Activated CD8-positive, alpha-beta memory T cell treated with anti-CD3 and anti-CD28 coated beads, Interleukin-2, amount 50 U/mL, for 24 hours (primary cell): Measurements from ENCODE around the gene RADIL.
"Not testable (repeated sequence)": the region's sequence is repeated elsewhere in the genome, so short reads cannot be mapped to it uniquely, and the experiment has no call there.

Experiments
- DNase-seq: peaks from one replicate; pipeline ENCODE4 v3.0.0-alpha.2; 2020; ENCODE audit errors: extremely low read depth

Gene RADIL

DNA sequence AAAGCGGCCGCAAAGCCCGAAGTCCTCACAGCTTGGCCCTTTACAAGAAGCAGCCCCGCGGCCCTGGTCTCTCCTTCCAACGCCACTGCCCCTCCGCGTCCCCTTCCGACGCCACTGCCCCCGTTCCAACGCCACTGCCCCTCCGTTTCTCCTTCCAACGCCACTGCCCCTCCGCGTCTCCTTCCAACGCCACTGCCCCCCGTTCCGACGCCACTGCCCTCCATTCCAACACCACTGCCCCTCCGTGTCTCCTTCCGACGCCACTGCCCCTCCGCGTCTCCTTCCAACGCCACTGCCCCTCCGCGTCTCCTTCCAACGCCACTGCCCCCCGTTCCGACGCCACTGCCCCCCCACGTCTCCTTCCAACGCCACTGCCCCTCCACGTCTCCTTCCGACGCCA lies 75.0 kb downstream of the RADIL start:
- DNase-seq, result no peak

DNA sequence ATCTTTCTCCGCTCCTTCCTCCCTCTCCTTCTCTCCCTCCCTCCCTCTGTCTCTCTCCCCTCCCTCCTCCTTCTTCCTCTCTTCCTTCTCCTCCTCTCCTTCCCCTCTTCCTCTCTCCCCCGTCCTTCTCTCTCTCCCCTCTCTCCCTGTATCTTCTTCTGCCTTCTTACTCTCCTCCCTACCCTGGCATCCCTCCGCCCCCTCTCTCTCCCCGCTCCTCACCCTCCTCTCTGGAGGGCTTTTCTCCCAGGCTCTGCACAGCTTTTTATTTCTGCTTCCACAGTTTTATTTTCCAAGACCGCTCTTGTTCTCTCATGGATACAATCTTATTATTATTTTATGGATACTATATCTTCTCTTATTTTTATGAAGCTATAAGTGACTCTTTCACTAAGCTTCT lies 75.5 kb downstream of the RADIL start:
- DNase-seq, result no peak

DNA sequence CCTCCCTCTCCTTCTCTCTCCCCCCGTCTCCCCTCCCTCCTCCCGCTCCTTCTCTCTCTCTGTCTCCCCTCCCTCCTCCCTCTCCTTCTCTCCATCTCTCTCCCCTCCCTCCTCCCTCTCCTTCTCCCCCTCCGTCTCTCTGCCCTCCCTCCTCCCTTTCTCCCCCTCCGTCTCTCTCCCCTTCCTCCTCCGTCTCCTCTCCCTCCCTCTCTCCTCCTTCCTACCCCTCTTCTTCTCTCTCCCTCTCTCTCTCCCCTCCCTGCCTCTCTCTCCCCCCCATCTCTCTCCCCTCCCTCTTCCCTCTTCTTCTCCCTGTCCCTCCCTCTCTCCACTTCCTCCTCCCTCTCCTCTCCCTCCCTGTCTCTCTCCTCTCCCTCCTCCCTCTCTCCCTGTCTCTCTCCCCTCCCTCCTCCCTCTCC lies 75.9 kb downstream of the RADIL start:
- no peak for DNase-seq

DNA sequence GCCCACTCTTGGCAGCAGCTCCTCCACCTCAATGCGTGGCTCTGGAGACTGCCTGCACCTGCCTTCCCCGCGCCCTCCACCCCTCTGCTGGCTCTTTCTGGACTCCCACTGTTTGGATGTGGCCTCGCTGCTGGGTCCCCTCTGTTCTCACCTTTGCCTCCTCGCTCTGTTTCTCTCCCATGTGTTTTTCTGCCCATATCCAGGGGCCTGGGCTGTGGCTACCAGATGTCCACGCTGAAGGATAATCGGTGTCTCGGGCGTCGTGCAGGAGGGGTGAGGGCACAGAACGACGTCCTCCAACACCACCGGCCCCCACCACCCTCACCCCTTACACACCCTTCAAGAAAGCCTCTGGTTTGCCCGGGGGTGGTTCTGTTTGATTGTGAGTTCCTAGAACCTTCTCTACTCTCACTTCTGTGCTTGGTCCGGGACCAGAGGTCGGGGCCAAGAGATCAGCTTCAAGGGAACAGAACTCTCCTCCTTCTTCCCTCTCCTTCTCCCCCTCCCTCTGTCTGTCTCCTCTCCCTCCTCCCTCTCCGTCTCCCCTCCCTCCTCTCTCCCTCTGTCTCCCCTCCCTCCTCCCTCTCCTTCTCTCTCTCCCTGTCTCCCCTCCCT lies 76.4 kb downstream of the RADIL start:
- DNase-seq, result no peak

DNA sequence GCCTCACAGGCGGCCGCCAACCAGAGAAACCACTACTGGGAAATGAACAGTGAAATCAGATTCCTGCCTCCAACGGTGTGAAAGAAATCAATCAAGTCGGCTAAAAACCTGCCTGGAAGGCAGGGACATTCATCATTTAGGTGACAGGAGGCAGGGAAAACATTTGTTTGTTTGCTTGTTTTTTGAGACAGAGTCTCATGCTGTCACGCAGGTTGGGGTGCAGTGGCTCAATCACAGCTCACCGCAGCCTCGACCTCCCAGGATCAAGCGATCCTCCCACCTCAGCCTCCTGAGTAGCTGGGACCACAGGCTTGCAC lies 77.6 kb downstream of the RADIL start:
- DNase-seq, result no peak

DNA sequence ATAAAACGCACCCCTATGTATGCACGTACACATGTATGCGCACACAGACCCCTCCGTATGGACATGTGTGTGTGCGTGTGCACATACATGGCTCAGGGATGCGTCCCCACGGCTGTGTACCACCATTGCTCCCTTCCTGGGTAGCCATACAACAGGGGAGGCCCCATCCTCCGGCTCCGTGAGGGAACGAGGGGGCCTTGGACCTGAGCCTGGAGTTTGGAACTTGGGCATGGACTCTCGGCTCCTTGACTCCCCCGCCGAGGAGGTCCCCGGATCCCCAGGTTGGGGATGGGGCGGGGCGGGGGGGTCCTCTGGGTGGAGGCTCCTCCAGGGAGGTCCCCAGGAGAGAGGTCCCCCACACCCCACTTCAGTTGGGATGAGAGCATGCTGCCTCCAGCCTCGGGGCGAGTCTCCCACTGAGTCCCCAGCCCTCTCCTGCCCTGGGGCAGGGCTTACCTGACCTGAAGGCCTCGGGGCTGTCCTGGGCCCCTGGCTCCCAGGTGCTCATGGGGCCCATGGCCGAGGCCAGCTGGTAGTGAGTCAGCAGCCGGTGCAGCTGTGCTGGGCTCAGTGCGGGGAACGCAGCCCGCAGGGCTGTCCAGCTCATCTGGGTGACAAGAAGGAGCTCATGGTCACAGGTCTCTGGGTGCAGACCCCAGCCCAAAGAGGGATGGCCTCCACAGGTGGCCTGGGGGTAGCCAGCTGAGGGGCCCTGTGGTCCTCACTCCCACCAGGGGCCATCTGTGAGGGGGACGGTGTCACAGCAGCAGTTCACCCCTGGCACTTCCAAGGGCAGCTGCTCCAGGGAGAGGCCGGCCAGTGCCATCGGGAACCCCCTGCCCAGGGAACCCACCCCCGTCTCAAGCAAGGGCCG lies 78.2 kb downstream of the RADIL start:
- no peak for DNase-seq

DNA sequence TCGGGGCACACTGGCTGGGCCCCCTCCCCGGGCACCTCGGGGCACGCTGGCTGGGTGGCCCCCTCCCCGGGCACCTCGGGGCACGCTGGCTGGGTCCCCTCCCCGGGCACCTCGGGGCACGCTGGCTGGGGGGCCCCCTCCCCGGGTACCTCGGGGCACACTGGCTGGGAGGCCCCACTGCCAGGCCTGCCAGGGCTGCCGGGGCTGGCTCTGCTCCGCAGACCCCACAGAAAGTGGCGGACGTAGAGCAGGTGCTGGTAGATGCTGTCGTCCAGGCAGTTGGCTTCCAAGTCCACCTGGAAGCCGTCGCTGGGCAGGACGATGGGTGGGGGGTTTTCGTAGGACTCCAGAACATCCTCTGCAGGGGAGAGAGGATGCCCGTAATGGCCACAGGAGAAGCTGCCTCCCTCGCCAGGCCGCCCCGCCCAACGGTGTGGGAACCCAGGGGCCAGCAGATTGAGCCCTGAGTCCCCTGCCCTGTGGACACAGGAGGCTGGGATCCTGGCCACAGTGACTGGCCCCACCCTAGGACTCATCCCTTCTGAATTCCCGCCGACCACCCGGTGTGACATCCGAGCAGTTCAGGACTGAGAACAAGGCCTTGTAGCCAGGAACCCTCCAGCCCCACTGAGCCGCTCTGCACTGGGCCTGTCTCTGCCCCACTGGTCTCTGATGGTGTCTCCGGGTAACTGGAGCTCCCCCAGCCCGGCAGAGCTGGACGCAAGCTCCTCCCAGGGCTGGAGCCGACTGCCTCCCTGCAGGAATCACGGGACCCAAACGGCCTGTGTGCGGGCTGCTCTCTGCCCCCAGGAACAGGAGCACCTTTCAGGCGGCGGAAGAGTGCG lies 79.9 kb downstream of the RADIL start:
- no peak for DNase-seq

DNA sequence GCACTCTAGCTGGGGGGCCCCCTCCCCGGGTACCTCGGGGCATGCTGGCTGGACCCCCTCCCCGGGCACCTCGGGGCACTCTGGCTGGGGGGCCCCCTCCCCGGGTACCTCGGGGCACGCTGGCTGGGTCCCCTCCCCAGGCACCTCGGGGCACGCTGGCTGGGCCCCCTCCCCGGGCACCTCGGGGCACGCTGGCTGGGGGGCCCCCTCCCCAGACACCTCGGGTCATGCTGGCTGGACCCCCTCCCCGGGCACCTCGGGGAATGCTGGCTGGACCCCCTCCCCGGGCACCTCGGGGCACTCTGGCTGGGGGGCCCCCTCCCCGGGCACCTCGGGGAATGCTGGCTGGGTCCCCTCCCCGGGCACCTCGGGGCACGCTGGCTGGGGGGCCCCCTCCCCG lies 80.9 kb downstream of the RADIL start:
- not testable (repeated sequence) for DNase-seq

DNA sequence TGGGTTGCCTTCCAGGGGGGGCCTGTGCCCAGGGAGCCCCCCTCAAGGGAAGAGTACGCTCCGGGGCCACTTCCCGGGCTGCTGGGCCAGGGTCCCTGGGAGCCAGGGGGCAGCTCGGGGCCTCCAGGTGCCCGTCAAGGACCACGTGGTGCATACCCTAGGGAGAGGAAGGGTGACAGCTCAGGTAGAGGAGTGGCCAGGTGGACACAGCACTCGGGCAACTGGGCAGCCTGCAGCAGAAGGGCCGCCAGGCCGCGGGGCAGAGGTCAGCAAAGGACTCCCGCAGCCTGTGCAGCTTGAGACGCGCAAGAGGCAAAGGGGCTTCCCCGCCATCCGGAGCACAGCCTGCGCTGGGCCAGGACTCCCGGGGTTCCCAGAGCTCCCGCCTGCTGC lies 81.7 kb downstream of the RADIL start:
- DNase-seq, result no peak

DNA sequence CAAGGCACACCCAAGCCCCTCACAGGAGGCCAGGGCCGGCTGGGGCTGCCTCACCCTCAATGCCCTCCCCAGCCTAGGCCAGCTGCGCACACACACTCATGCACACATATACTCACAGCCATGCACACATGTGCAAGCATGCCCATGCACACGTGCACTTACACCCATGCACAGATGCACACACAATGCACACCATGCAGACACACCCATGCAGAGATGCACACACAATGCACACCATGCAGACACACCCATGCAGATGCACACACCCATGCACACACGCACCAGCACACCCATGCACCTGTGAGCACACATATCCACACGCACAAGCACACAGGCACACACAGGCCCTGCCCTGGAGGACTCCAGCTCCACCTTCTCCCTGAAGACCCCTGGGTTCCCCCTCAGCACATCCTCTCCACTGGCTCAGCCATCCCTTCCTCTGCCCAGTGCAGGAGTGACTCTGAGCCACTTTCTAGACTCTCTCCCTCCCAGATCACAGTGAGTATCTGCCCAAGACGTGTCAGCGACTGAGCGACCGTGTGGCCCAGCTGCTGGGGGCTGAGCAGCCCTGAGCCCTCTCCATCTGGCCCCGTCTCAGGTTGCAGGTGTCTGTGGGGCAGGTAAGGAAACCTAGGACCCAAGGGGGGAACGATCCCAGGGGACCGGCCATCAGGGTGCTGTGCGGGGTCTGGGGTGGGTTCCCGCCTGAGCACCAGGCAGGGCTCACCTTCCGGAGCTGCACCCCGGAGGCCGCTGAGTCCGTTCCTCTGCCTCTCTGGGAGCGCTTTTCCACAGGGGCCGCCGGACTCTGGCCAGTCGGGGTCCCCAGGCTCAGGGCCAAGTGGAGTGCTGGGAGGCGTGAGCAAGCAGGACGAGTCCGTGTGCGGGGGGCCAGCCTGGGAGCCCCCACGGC lies 82.3 kb downstream of the RADIL start:
- DNase-seq, result no peak

DNA sequence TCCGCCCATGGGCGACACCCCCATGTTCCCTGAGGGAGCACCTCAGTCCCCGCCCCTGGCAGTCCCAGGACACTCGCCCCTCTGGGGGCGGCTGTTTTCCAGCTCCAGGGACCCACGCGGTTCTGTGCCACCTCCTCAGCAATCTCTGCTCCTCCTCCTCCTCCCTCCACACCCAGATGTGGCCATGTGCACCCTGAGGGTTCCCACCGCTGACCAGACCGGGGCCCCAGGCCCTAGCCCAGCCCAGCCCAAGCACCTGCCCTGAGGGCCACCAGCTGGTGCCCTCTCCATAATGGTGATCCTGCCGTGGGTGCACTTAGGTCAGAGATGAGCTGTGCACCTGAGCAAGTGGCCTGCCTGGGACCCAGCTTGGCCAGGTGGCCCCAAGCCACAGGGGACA lies 83.0 kb downstream of the RADIL start:
- DNase-seq, result no peak

DNA sequence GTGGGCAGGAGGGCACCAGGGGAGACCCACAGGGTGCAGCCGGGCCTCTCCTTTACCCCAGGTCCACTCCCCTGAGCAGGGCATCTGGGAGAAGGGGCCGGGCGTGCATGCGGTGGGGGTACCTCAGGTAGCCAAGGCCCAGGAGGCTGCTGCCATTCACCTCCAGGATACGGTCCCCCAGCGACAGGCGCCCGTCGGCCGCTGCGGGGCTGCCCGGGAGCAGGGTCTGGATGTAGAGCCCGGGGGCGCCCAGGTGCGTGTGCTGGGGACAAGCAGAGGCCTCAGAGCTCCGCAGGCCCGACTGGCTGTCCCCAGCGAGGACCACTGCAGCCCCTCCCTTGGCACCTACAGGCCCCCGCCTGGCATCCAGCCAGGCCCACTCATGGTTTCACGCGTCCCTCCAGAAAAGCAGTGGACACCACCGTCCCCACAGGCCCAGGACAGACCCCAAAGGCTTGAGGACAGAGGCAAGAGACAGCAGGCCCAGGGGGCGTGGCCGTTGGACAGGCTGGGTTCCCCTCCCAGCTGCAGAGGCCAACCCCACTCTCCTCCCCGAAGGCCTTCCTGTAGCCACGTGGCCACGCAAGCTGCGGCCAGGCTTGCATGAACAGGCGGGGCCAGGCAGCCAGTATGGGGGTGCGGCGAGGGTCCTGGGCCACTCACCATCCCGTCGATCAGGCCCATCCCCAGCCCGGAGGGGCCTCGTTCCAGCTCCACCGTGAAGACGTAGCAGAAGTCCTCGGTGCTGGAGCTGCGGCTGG lies 83.8 kb downstream of the RADIL start:
- no peak for DNase-seq

DNA sequence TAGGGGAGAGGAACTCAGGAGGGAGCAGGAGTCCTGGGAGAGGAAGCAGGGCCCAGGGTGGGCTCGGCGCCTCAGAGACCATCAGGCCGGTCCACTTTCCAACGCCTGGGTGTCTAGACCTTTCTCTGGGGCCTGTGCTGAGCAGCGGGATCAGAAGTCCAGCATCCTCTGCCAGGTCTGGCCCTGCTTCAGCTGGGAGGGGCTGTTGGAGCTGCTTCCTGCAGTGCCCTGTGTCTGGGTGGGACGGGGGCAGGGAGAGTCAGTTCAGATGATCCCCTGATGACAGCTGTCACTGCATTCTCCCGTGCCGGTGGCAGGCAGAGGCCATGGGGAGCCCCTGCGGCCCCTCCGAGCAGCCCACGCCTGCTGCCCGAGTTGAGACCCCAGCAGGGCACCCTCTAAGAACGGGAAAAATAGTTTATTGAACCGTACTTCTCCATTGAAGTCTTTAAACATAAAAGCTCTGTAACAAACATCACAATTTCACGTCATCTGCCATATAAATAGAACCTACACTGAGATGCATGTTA lies 84.7 kb downstream of the RADIL start:
- DNase-seq, result no peak

DNA sequence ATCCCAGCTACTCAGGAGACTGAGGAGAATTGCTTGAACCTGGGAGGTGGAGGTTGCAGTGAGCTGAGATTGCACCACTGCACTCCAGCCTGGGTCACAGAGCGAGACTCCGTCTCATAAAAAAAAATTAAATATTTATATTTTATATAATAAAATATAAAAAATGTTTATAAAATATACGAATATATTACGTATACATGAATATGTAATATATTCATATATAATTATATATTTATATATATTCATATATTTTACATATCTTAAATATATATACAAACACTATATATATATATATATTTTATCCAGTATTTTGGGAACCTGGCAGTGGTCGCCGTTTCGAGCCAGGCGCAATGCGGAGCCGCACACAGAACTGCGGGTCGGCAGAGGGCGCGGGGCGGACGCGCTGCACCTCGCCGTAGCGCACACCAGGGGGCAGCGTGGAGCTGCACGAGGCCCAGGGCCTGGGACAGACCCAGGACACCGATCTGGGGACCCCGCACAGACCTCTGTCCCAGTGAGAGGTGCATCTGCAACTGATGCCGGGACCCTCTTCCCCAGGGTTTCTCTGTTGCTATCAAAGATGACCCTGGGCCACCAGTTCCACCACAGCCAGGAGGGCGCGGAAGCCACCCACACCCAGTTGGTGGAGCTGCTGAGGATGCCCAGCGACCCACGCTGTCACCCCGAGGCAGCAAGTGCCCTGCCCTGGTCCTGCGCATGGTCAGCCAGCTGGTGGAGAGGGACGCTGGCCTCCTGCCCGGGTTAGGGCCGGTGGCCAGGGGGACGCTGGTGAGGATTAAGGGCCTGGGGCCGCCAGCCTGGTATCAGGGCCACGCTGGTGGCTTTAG lies 85.4 kb downstream of the RADIL start:
- DNase-seq, result no peak

DNA sequence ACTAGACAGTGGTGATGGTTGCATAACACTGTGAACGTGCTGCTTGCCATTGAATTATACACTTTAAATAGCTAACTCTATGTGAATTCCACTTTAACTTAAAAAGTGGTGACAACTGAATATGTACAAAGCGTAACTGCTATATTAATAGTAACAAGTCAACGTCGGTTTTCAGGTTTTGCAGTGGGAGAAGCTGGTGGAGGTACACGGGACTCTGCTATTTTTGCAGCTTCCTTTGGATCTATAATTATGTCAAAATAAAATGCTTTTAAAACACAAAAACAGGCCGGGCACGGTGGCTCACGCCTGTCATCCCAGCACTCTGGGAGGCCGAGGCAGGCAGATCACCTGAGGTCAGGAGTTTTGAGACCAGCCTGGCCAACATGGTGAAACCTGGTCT lies 87.1 kb downstream of the RADIL start:
- no peak for DNase-seq

DNA sequence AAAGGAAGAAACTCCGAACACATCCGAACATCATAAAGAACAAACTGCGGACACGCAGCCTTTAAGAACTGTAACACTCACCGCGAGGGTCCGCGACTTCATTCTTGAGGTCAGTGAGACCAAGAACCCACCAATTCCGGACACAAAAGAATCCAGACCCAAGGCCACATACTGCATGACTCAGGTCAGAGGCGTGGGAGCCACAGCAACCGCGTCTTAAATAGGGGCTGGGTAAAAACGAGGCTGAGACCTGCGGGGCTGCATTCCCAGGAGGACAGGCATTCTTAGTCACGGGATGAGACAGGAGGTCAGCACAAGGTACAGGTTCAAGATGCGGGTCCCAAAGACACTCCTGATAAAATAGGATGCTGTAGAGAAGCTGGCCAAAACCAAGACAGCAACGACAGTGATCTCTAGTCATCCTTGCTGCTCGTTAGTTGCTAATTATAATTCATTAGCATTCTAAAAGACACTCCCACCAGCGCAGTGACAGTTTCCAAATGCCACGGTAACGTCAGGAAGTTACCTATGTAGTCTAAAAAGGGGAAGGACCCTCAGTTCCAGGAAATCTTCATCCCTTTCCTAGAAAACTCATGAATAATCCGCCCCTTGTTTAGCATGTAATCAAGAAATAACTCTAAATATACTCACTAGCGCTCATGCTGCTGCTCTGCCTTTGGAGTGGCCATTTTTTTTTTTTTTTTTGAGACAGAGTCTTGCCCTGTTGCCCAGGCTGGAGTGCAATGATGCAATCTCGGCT lies 88.7 kb downstream of the RADIL start:
- no peak for DNase-seq

DNA sequence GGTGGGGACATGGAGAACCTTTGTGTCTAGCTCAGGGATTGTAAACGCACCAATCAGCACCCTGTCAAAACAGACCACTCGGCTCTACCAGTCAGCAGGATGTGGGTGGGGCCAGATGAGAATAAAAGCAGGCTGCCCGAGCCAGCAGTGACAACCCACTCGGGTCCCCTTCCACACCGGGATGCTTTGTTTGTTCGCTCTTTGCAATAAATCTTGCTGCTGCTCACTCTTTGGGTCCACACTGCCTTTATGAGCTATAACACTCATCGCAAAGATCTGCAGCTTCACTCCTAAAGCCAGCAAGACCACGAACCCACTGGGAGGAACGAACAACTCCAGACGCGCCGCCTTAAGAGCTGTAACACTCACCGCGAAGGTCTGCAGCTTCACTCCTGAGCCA lies 89.3 kb downstream of the RADIL start:
- not testable (repeated sequence) for DNase-seq

DNA sequence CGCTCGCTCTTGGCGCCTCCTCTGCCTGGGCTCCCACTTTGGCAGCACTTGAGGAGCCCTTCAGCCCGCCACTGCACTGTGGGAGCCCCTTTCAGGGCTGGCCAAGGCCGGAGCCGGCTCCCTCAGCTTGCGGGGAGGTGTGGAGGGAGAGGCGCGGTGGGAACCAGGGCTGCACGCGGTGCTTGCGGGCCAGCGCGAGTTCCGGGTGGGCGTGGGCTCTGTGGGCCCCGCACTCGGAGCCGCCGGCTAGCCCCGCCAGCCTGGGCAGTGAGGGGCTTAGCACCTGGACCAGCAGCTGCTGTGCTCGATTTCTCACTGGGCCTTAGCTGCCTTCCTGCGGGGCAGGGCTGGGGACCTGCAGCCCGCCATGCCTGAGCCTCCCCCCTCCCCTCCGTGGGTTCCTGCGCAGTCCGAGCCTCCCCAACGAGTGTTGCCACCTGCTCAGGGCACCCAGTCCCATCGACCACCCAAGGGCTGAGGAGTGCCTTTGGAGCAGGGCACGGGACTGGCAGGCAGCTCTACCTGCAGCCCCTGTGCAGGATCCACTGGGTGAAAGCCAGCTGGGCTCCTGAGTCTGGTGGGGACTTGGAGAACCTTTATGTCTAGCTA lies 90.0 kb downstream of the RADIL start:
- DNase-seq, result not testable (repeated sequence)
